Measurements from ENCODE around the gene LPAR5.

DNA sequence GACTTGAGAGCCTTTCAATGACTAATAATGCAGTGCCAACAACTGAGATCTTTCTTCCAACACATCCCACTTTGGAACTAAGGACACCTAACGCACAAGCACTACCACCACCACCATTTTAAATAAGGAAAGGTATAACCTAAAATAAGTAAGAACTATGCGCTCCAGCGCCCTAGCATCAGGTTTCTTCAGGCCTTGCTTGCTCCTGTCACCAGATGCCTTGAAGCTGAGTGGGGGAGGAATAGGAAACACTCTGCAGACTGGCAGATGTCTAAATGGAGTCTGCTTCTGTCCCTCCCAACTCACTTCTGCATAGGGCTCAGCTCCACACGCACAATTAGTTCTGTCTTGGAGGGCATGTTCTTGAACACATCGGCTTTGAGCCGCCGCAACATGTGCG lies 43.7 kb downstream of the LPAR5 start:
- TF ChIP-seq, protein P1, sequence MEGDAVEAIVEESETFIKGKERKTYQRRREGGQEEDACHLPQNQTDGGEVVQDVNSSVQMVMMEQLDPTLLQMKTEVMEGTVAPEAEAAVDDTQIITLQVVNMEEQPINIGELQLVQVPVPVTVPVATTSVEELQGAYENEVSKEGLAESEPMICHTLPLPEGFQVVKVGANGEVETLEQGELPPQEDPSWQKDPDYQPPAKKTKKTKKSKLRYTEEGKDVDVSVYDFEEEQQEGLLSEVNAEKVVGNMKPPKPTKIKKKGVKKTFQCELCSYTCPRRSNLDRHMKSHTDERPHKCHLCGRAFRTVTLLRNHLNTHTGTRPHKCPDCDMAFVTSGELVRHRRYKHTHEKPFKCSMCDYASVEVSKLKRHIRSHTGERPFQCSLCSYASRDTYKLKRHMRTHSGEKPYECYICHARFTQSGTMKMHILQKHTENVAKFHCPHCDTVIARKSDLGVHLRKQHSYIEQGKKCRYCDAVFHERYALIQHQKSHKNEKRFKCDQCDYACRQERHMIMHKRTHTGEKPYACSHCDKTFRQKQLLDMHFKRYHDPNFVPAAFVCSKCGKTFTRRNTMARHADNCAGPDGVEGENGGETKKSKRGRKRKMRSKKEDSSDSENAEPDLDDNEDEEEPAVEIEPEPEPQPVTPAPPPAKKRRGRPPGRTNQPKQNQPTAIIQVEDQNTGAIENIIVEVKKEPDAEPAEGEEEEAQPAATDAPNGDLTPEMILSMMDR (IDR thresholded peaks at IDR 0.05; ENCODE audit: low read depth, low read length): no peak
- TF ChIP-seq EZH2phosphoT487 (IDR thresholded peaks at IDR 0.05; ENCODE audit: low read depth): no peak

All from OCI-LY3 (cell line).